Pons (tissue), 1 donor: ENCODE measurements around the gene SORL1.

Experiments
- DNase-seq: peaks from one replicate; pipeline ENCODE4 v3.0.0-alpha.2; 2016; ENCODE audit warnings: low spot score

SORL1 gene

DNA sequence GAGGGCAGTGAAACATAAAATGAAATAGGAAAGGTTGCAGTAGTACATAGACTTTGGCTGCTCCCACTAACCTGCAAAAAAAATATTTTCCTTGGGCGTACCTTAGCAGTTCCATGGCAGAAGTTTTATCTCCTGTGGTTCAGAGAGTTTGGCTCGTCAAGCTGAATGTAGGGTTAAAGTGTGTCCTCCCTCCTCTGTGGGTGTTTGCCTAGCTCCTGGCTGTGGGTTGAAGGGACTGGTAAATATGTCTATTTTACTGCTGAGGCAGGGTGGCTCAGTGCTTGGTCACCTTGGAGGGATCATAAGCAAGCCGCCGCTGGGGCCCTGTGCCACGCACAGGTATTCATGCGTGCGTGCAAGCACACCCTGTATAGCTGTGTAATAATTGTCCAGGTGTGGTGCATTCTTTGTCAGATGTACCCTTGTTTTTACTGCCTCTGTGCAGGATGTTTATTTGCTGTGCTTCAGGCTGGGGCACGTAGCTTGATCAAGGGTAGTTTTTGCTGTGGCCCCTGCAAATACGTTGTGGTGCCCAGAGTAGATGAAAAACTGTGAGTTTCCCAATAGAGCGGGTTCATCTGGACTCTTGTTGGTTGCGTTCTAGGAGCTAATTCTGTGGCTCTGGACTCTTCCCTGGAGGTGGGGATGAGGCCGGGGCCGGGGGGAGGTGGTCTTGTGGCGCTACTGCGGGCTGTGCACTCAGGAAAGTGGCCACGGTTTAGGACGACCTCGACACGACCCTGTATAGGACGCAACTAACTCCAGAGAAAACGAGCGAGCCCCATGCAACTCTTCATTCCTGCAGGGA is 732 bp upstream of the SORL1 start:
- DNase-seq, result no peak

GRCh38 chr11:121452609-121453150 is 566 bp downstream of the SORL1 start, which contains the start of gene SORL1-AS1:
Gene SORL1-AS1, minus strand, starts transcription at chr11:121452967.
- DNase-seq, result no peak

- DNase-seq, result no peak
These were observed 1.6 kb downstream of the SORL1 start for GRCh38 chr11:121453589-121454299.

DNA sequence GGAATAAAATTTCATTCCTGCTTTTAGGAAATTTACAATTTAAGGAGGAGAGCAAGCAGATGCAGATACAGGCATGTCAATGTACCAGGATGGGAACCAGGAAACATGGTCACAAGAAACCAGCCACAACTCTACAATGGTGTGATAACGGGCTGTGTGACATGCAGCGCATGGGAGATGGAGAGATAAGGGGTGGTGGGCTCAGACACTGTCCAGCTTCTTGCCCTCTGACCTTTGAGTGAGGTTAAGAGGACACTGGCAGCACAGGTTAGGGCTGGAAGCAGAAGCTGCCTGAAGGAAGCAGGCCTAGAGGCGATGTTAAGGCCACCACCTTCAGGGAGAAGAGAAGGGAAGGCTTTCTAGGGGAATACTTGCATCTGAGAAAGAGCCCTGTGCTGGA is 3.0 kb downstream of the SORL1 start:
- no peak for DNase-seq

DNA sequence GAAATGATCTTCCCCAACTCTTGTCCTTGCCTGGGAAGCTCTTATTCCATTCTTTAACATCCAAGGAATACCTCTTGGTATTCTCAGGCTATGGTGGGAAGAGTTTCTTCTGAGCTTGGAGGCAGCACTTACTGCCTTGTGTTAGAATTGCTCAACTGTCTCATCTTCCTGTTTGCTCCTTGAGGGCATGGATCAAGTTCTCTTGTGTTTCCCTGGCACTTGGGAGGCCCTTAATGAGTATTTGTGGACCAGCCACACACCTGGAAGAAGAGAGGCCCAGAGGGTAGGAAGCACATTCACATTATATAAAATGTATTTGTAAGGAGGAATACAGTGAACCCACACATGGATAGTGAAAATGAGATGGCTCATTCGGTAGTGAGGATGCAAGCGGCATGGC is 4.0 kb downstream of the SORL1 start:
- DNase-seq, result no peak

GRCh38 chr11:121456816-121457431 is 4.8 kb downstream of the SORL1 start:
- no peak for DNase-seq

GRCh38 chr11:121458551-121458950 is 6.4 kb downstream of the SORL1 start:
- no peak for DNase-seq

GRCh38 chr11:121459413-121460017 is 7.4 kb downstream of the SORL1 start:
- DNase-seq, result no peak

DNA sequence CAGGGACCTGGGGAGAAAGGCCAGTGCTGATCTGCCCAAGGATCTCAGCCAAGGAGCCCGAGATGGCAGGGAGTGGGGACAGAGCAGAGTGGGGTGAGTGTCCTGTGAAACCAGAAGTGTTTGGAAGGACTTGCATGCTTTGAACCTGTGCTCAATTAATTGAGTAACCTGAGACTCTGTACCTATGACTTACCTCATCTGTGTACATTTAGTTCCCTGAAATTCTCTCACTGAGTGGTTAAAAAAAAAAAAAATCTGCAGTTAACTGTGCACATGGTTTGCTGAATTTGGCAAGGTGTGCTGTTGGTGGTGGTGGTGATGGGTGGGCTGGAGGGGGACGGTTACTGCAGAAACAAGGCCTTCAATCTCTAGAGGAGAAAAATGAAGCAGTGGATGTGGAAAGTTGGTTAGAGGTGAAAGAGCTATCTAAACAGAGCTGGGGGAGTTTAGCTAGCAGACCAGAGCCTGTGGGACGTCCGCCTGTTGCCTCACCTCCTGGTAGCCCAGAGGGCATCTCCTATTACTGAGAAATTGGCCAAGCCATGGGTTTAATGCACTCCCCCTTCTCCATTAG is 8.9 kb downstream of the SORL1 start:
- no peak for DNase-seq

- DNase-seq, result no peak
These were observed 9.7 kb downstream of the SORL1 start for GRCh38 chr11:121461843-121462242.

GRCh38 chr11:121463689-121464335 is 11.7 kb downstream of the SORL1 start:
- no peak for DNase-seq

GRCh38 chr11:121464352-121464946 is 12.3 kb downstream of the SORL1 start:
- DNase-seq, result peak; percentile 87

DNA sequence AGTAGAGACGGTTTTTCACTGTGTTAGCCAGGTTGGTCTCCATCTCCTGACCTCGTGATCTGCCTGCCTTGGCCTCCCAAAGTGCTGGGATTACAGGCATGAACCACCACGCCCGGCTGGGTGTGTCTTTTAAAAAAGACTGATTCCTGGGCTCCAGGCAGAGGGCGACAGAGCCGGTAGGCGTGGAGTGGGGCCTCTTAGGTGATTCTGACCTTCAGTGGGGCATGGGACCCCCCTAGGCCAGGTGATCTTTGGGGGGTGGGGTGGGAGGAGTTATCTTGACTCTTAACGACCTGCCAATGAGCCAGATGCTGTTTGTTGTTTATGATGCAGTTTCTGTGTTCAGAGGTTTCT is 13.6 kb downstream of the SORL1 start:
- DNase-seq, result no peak

DNA sequence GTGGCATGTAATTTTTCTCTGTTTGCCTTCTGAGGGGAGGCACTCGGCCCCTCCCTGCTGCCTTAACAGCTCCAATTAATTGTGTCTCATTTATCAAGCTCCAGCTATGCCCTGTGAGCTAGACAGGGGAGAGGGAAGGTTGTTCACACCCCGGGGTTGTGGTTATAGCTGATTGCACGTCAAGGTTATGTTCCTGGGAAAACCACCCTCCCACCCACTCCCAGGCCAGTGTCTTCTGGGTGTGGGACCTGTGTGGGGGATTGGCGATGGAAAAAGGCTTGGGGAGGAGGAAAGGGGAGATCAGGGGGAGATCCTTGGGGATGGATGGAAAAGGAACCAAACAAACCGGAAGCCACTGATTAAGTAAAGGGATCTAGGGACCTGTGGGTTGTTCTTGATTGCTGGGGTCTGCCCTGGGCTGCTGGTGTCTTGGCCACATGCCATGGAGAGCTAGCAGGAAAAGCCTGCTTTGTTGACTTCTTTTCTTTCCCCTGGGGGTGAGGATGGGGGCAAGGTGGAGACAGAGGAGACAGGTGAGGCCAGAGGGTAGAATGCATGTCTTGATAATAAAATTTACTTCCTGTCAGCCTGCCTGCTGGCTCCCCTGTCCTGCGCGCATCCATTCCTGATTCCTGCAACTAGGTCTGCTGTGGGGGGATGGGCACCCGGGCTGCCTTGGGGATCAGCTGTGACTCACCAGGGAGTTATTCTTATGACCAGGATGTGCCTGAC is 14.1 kb downstream of the SORL1 start:
- DNase-seq, result no peak

DNA sequence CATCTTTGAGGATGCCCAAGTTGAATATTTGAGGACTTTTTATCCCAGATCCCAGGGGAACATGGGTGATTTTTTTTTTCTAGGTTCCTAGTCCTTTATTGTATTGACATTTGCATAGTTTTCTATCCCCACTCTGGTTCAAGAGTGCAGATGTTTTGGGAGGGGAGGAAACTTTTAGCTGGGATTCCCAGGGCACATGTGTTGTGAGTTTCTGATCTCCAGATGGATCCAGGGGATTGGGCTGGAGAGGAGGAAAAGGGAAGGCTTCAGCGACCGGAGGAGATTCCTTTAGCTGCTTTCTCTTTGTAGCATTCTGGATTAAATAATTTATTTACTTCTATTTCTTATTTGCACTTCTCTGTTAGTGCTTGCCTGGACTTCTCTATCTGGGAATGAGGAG is 15.4 kb downstream of the SORL1 start:
- DNase-seq, result no peak

- DNase-seq, result no peak
These were observed 15.9 kb downstream of the SORL1 start for GRCh38 chr11:121467965-121468364.

- DNase-seq, result no peak
These were observed 17.8 kb downstream of the SORL1 start for GRCh38 chr11:121469910-121470309.

GRCh38 chr11:121471167-121471566 is 19.1 kb downstream of the SORL1 start:
- no peak for DNase-seq

- DNase-seq, result no peak
These were observed 20.2 kb downstream of the SORL1 start for GRCh38 chr11:121472312-121472711.

DNA sequence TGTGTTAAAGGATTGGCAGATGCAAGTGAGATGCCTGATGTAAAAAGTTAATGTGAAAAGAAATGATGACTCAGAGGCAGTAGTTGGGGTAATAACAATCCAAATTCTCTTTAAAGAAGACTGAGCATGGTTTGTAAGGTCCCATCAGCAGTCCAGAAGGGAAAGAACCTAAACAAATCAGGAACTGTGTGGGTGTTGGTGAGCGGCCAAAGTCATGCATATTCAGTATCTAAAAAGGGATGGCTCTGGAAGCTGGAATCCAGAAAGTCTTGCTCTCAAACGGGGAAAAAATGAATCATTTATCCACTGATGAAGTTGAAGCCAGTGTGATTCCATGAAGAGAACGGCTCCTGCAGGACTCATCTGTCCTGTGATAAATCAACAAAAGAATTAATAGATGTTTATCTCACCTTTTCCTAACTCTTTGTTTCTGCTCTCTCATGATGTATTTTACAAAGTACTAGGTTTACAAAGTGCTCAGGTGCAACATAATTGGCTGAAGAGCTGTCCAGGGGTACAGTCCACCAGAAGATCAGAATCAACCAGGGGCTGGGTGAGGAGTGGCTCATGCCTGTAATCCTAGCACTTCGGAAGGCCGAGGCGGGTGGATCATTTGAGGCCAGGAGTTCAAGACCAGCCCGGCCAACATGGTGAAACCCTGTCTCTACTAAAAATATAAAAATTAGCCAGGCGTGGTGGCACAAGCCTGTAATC is 21.1 kb downstream of the SORL1 start:
- peak; percentile 98 for DNase-seq
